SH-SY5Y (cell line): ENCODE data around the gene LOC101059915.
"Not testable (repeated sequence)": the region's sequence is repeated elsewhere in the genome, so short reads cannot be mapped to it uniquely, and the experiment has no call there.

ENCODE experiments used
- GATA2 ChIP-seq: IDR thresholded peaks from 2 replicates; pipeline ENCODE4 v1.6.1; 2011; ENCODE audit warnings: mild to moderate bottlenecking, low read depth, low read length
- GATA3 ChIP-seq: IDR thresholded peaks from 2 replicates; pipeline ENCODE4 v1.6.1; 2011; ENCODE audit warnings: low read depth, mild to moderate bottlenecking, low read length, moderate library complexity

DNA sequence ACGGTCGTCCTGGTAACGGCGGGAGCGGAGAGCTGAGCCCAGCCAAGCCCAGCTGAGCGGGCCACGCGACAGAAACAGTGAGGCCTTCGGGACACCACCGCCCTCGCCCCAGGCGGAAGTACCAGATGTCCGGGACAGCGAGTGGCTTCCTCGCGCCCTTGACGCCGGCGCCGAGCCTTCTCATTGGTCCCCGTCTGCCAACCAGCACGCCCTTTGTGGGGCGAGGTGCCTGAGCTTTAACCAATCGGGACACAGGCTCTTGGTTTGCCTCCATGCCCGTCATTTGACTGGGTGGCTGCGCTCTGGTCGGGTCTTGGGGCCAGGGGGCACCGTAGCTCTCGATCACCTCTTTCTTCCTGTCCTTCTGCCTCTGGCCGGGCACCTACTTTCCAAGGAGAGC lies 50.8 kb downstream of the LOC101059915 start, which contains the start of gene CXorf49:
- TF ChIP-seq GATA2, GATA3: not testable (repeated sequence)
